ENCODE data around the gene SLC35F3. TPM values are rescaled to one million over a fixed set of nuclear protein-coding genes. Genes with fewer than 3 reads are reported as not detected.
"Not testable (repeated sequence)": the region's sequence is repeated elsewhere in the genome, so short reads cannot be mapped to it uniquely, and the experiment has no call there.

The SLC35F3 gene
- total and polyA plus RNA-seq, 3 donors from 2014 or later = 0.43 to 0.87 (median 0.47) TPM

GRCh38 chr1:234243521-234244260 lies 339.2 kb downstream of the SLC35F3 start:
- H3K27me3 ChIP-seq = no peaks in the 10 kb centered on the region
- H3K9me3 ChIP-seq = no peaks in the 10 kb centered on the region
- no peak overlapping the region for H3K4me3 ChIP-seq
- H3K27ac ChIP-seq = no peak overlapping the region
- no peaks in the 10 kb centered on the region for H3K4me1 ChIP-seq
- DNase-seq = no peak
- 63 to 80% methylated on average over 3 of the region's 3 CpGs for WGBS, 2 donors
- no peaks in the 10 kb centered on the region for H3K36me3 ChIP-seq (ENCODE audit: low read depth, missing control alignments)
- TF ChIP-seq CTCF (IDR thresholded peaks at IDR 0.05) (no peak), POLR2A (IDR thresholded peaks at IDR 0.05) (no peak)
- intact Hi-C loops (cut with DNase I; ENCODE audit: low total_unique reads) = no loop called here

- intact Hi-C loops (cut with DNase I; ENCODE audit: low total_unique reads) = no loop called here
- Histone ChIP-seq H3K9me3 (no peaks in the 10 kb centered on the region), H3K36me3 (ENCODE audit: low read depth, missing control alignments) (no peaks in the 10 kb centered on the region), H3K27ac (no peak overlapping the region), H3K27me3 (no peaks in the 10 kb centered on the region), H3K4me3 (no peak overlapping the region), H3K4me1 (no peaks in the 10 kb centered on the region)
- no peak for DNase-seq
- no peak for TF ChIP-seq CTCF (IDR thresholded peaks at IDR 0.05)
- no peak for TF ChIP-seq POLR2A (IDR thresholded peaks at IDR 0.05)
Observed at GRCh38 chr1:234244482-234244881, 340.0 kb downstream of the SLC35F3 start.

- no peaks in the 10 kb centered on the region for H3K36me3 ChIP-seq (ENCODE audit: low read depth, missing control alignments)
- 92 to 93% methylated on average over 5 of the region's 5 CpGs for WGBS, 2 donors
- no peaks in the 10 kb centered on the region for H3K9me3 ChIP-seq
- intact Hi-C loops (cut with DNase I; ENCODE audit: low total_unique reads) = no loop called here
- no peak for DNase-seq
- no peaks in the 10 kb centered on the region for H3K27me3 ChIP-seq
- H3K4me1 ChIP-seq = no peaks in the 10 kb centered on the region
- H3K27ac ChIP-seq = no peak overlapping the region
- no peak overlapping the region for H3K4me3 ChIP-seq
- no peak for TF ChIP-seq POLR2A (IDR thresholded peaks at IDR 0.05)
- TF ChIP-seq CTCF (IDR thresholded peaks at IDR 0.05) = no peak
Observed at GRCh38 chr1:234246638-234247116, 342.2 kb downstream of the SLC35F3 start.

GRCh38 chr1:234247746-234248145 lies 343.3 kb downstream of the SLC35F3 start:
- H3K9me3 ChIP-seq; intact Hi-C loops (cut with DNase I; ENCODE audit: low total_unique reads); H3K27ac ChIP-seq; H3K36me3 ChIP-seq (ENCODE audit: low read depth, missing control alignments); H3K27me3 ChIP-seq; DNase-seq; H3K4me3 ChIP-seq; H3K4me1 ChIP-seq: not testable (repeated sequence)
- 78 to 87% methylated on average over 3 to 4 of the region's 4 CpGs for WGBS, 2 donors

GRCh38 chr1:234250747-234251146 lies 346.3 kb downstream of the SLC35F3 start:
- H3K4me1 ChIP-seq = no peaks in the 10 kb centered on the region
- TF ChIP-seq POLR2A (IDR thresholded peaks at IDR 0.05) = no peak
- TF ChIP-seq CTCF (IDR thresholded peaks at IDR 0.05) = no peak
- no peak for DNase-seq
- no peaks in the 10 kb centered on the region for H3K36me3 ChIP-seq (ENCODE audit: low read depth, missing control alignments)
- no peak overlapping the region for H3K4me3 ChIP-seq
- no peaks in the 10 kb centered on the region for H3K27me3 ChIP-seq
- no peaks in the 10 kb centered on the region for H3K9me3 ChIP-seq
- intact Hi-C loops (cut with DNase I; ENCODE audit: low total_unique reads) = no loop called here
- WGBS, 2 donors = 64 to 78% methylated on average over 1 of the region's 1 CpG
- no peak overlapping the region for H3K27ac ChIP-seq
